ACC112 (cell line): ENCODE measurements around the gene SUPT4H1.

Source experiments
- H2AFZ ChIP-seq: fragments of 200-600 bp; sonication (generic); one replicate; pipeline ENCODE4 v1.6.0; 2017; ENCODE audit warnings: antibody characterized with exemption, low read length; ENCODE audit not compliant: unreplicated experiment
- H3K27ac ChIP-seq: fragments of 200-600 bp; sonication (generic); 2 replicates; pipeline ENCODE4 v1.5.1; 2014; ENCODE audit warnings: low read depth, mild to moderate bottlenecking, antibody characterized with exemption, low read length, moderate library complexity
- H3K27me3 ChIP-seq: fragments of 200-600 bp; sonication (generic); 2 replicates; pipeline ENCODE4 v1.6.1; 2014; ENCODE audit warnings: mild to moderate bottlenecking, antibody characterized with exemption, low read length, moderate library complexity, mixed read lengths; ENCODE audit not compliant: insufficient read depth
- H3K36me3 ChIP-seq: fragments of 200-600 bp; sonication (generic); 2 replicates; pipeline ENCODE4 v1.6.1; 2016; ENCODE audit warnings: mild to moderate bottlenecking, antibody characterized with exemption, low read length, moderate library complexity, mixed read lengths; ENCODE audit not compliant: insufficient read depth
- H3K4me1 ChIP-seq: fragments of 200-600 bp; sonication (generic); one replicate; pipeline ENCODE4 v1.6.1; 2016; ENCODE audit warnings: low read length, mixed read lengths; ENCODE audit not compliant: insufficient read depth, unreplicated experiment, control insufficient read depth
- H3K4me3 ChIP-seq: fragments of 200-600 bp; sonication (generic); 2 replicates; pipeline ENCODE4 v1.5.1; 2014; ENCODE audit warnings: mild to moderate bottlenecking, low read depth, low read length
- H3K79me2 ChIP-seq: fragments of 200-600 bp; sonication (generic); one replicate; pipeline ENCODE4 v1.6.0; 2016; ENCODE audit warnings: low read length; ENCODE audit not compliant: control insufficient read depth, unreplicated experiment, insufficient read depth

Gene SUPT4H1

GRCh38 chr17:58388302-58389190 lies 36.5 kb upstream of the SUPT4H1 start:
- Histone ChIP-seq H3K27me3 (peaks cover 95% of the 10 kb centered on the region), H3K4me1 (no peaks in the 10 kb centered on the region), H3K27ac (no peak overlapping the region), H2AFZ (no peak overlapping the region), H3K79me2 (no peaks in the 10 kb centered on the region), H3K4me3 (no peak overlapping the region), H3K36me3 (no peaks in the 10 kb centered on the region)

GRCh38 chr17:58387834-58388233 lies 35.8 kb upstream of the SUPT4H1 start:
- Histone ChIP-seq H3K27me3 (peaks cover 93% of the 10 kb centered on the region), H3K4me1 (no peaks in the 10 kb centered on the region), H3K79me2 (no peaks in the 10 kb centered on the region), H2AFZ (no peak overlapping the region), H3K27ac (no peak overlapping the region), H3K36me3 (no peaks in the 10 kb centered on the region), H3K4me3 (no peak overlapping the region)

GRCh38 chr17:58386708-58387107 lies 34.7 kb upstream of the SUPT4H1 start:
- no peaks in the 10 kb centered on the region for H3K36me3 ChIP-seq
- H3K79me2 ChIP-seq: no peaks in the 10 kb centered on the region
- H3K4me1 ChIP-seq: no peaks in the 10 kb centered on the region
- no peak overlapping the region for H3K4me3 ChIP-seq
- no peak overlapping the region for H2AFZ ChIP-seq
- peaks cover 92% of the 10 kb centered on the region for H3K27me3 ChIP-seq
- H3K27ac ChIP-seq: no peak overlapping the region

GRCh38 chr17:58385359-58385899 lies 33.4 kb upstream of the SUPT4H1 start:
- H3K36me3 ChIP-seq: no peaks in the 10 kb centered on the region
- no peak overlapping the region for H3K27ac ChIP-seq
- H3K4me3 ChIP-seq: no peak overlapping the region
- peaks cover 92% of the 10 kb centered on the region for H3K27me3 ChIP-seq
- no peak overlapping the region for H2AFZ ChIP-seq
- H3K4me1 ChIP-seq: no peaks in the 10 kb centered on the region
- H3K79me2 ChIP-seq: no peaks in the 10 kb centered on the region

- no peaks in the 10 kb centered on the region for H3K36me3 ChIP-seq
- H3K79me2 ChIP-seq: no peaks in the 10 kb centered on the region
- H3K4me1 ChIP-seq: no peaks in the 10 kb centered on the region
- no peak overlapping the region for H3K27ac ChIP-seq
- H3K27me3 ChIP-seq: peaks cover 91% of the 10 kb centered on the region
- H2AFZ ChIP-seq: no peak overlapping the region
- H3K4me3 ChIP-seq: no peak overlapping the region
Measured at GRCh38 chr17:58384897-58385296, 32.9 kb upstream of the SUPT4H1 start.

GRCh38 chr17:58383892-58384462 lies 32.0 kb upstream of the SUPT4H1 start:
- Histone ChIP-seq H2AFZ (no peak overlapping the region), H3K27me3 (peaks cover 90% of the 10 kb centered on the region), H3K4me1 (no peaks in the 10 kb centered on the region), H3K27ac (no peak overlapping the region), H3K36me3 (no peaks in the 10 kb centered on the region), H3K79me2 (no peaks in the 10 kb centered on the region), H3K4me3 (no peak overlapping the region)

GRCh38 chr17:58382872-58383242 lies 30.9 kb upstream of the SUPT4H1 start:
- Histone ChIP-seq H3K27me3 (peaks cover 85% of the 10 kb centered on the region), H3K79me2 (no peaks in the 10 kb centered on the region), H3K4me3 (no peak overlapping the region), H3K36me3 (no peaks in the 10 kb centered on the region), H3K4me1 (no peaks in the 10 kb centered on the region), H3K27ac (no peak overlapping the region), H2AFZ (no peak overlapping the region)

- no peaks in the 10 kb centered on the region for H3K79me2 ChIP-seq
- H2AFZ ChIP-seq: no peak overlapping the region
- no peak overlapping the region for H3K4me3 ChIP-seq
- H3K27me3 ChIP-seq: peaks cover 83% of the 10 kb centered on the region
- no peaks in the 10 kb centered on the region for H3K4me1 ChIP-seq
- no peaks in the 10 kb centered on the region for H3K36me3 ChIP-seq
- no peak overlapping the region for H3K27ac ChIP-seq
Measured at GRCh38 chr17:58382108-58382871, 30.3 kb upstream of the SUPT4H1 start.

GRCh38 chr17:58381124-58382035 lies 29.4 kb upstream of the SUPT4H1 start:
- H3K27ac ChIP-seq: no peak overlapping the region

More at GRCh38 chr17:58381124-58382035, 29.4 kb upstream of the SUPT4H1 start:
- Histone ChIP-seq H3K27me3 (peaks cover 83% of the 10 kb centered on the region), H3K36me3 (no peaks in the 10 kb centered on the region), H3K4me3 (no peak overlapping the region), H2AFZ (no peak overlapping the region), H3K4me1 (no peaks in the 10 kb centered on the region), H3K79me2 (no peaks in the 10 kb centered on the region)
